ENCODE measurements around the gene SND1.

The SND1 gene

DNA sequence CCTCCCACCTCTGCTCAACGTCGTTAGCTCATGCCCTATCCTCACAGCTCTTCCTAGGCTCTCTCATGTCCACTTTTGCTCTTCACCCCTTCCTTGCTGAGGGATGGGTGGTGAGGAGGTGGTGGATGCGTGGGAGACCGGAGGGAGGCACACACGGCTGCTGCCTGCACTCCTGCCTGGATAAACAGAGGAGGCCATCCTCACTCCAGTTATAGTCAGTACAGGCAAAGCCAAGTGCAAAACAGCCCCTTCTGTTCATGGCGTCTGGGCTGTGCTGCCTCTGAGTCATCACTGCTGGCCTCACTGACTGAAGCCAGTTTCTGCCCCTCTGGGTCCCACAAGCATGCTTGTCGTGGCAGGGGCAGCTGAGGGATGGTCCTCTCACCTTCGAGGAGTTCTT is 411.1 kb downstream of the SND1 start:
- no peak for DNase-seq

DNA sequence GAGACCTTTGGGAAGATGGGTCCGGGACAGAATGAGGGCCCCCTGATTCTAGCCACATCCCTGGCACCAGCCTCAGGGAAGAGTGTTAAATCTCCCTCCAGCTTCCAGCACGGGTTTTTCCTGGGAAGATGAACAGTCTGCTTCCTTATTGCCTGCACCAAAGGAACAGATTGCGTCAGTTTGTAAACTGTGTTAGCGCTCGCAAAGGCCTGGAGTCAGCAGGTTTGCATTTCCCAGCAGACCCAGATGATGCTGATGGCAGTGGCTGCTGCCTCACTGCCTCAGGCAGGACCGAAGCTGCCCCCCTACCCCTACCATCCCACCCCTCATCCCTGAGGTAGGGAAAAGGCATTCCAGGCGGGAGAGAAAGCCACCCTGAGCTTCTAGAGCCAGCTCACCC is 413.9 kb downstream of the SND1 start:
- DNase-seq = no peak

DNA sequence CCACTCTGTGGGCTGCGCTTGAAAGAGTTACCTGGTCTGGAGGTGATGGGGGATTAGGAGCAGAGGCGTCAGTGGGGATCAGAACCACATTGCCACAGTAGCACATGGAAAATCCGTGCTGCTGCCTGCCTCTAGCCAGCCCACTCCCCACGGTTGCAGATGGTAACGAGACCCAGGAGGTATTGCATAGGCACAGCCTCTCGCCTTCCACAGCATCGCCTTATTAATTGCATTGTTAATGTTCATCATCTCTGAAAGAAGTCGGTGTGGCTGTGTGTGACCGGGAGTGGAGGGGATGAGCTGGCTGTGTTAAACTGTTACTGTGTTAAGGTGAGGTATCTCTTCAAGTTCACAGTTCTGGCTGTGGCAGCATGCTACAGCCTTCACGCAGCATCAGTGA is 414.4 kb downstream of the SND1 start:
- DNase-seq = no peak

DNA sequence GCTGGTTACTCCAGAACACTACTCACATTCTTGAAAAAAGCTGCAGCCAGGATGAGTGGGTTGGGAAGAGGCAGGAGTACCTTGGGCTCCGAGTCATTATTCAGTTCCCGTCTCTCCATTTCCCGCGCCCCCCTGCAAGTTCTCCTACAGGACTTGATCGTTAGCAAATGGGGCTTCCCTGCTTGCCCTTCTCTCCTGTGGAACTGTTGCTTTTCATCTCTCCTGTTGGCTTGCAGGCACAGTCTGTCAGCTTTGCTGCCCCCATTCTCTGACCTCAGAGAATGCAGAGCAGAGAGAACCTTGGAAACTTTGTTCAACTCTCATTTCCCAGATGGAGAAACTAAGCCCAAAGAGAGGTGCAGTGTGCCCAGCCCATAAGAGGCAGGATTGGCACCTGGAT is 414.9 kb downstream of the SND1 start:
- DNase-seq = no peak

DNA sequence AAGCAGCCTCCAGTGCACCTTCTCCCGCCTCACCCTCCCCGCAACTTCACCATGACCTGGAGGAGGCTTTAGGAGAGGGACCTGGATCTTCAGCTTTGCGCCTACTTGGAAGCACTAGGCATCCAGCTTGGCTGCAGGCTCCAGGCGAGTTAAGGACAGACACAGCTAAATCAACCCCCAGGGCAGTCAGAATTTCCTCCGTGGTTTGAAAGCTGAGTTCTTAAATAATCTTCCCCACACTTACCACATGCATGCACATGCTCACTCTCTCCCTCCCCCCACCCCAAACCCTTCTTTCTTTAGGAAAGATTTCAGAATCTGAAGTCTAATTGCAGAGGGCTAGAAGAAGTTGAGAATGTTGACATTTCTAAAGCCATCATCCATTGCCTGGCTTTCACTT is 416.0 kb downstream of the SND1 start:
- no peak for DNase-seq

DNA sequence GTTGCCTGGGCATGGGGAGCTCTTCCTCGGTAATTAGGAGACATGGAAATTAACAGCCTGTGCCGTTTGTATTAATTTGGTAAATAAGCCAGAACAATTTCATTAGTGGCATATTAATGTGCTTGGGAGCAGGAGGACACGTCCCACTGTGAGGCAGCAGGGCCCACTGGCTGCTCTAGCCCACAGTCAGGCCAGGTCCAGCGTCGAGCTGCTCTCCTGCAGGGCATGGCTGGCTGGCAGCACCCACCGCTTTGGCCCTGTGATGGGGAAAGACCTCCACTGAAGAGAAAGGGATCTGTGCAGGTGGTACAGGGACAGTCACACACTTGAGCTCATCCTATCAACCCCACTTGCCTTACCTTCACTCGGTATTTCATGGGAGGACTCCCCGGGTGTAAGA is 416.8 kb downstream of the SND1 start:
- no peak for DNase-seq

DNA sequence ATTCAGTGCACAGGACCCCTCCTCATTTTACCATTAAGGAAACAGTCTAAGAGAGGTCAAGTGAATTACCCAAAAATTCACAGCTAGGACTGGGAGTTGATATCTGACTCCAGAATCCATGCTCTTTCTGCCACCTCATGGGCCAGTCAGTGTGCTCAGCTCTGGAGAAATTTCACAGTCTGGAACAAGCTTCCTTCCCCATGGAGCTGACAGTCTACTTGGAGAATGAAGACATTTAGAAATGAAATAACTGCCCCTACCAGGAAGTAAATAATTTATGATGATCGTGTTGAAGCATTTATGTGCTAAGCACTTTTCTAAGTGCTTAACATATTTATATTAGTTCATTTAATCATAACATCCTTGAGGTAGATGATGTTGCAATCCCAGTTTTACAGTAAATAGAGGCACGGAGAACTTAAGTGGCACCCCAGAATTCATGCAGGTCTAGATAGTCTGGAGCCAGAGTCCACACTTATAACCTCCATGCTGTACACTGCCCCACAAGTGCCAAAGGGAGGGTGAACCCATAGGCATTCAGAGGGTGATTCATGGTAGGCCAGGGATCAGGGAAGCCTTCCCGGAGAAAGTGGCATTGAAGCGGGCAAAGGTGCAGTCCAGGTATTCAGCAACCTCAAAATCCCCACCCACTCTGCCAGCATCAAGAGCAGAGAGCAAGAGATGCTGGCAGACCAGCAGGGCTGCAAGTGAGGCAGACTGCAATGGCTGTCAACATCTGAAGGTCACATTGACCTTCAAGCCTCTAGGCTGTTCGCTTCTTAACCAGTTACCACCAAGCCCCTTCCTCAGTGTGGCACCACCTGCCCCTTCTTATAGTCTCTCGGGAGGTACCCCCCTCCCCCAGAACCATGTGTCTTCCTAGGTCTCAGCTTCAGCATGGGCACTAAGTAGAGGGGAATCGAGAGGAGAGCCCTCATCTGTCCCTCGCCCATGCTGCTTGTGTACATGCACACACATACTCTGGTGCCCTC is 417.7 kb downstream of the SND1 start:
- no peak for DNase-seq

DNA sequence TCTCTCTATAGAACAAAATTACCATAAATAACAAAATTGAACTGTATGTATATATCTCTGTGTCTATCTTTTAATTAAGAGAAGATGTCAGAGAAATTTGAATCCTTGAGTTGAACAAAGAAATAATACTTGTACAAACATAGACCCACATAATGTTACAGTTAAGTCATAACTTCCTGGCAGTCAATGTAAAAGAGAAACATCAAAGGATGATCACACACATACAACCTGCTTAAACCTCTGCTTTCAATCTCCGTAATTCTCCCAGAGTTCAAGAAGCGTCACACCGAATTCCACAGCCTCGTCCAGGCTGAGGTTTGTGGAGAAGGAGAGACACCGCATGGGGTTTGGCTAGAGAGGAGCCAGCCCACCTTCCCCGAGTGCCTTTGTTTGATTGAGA is 419.4 kb downstream of the SND1 start:
- no peak for DNase-seq

DNA sequence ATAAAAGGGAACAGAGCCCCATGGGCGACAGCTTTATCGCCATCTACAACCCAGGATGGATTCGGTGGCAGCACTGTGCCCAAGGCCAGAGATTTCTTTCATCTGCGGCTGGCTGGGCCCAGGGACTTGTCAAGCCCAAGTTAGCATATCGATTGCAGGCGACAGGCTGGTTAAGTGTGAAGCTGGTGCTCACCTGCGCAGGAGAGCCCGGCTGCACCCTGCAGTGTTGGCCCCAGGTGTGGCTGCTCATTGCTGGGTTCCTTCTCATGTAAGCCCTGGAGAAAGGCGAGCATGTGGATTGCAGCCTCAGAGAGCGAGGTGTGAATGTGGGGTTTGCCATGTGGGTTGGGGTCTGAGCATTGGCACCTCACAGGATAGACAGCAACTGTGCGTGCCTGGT is 419.8 kb downstream of the SND1 start:
- no peak for DNase-seq

DNA sequence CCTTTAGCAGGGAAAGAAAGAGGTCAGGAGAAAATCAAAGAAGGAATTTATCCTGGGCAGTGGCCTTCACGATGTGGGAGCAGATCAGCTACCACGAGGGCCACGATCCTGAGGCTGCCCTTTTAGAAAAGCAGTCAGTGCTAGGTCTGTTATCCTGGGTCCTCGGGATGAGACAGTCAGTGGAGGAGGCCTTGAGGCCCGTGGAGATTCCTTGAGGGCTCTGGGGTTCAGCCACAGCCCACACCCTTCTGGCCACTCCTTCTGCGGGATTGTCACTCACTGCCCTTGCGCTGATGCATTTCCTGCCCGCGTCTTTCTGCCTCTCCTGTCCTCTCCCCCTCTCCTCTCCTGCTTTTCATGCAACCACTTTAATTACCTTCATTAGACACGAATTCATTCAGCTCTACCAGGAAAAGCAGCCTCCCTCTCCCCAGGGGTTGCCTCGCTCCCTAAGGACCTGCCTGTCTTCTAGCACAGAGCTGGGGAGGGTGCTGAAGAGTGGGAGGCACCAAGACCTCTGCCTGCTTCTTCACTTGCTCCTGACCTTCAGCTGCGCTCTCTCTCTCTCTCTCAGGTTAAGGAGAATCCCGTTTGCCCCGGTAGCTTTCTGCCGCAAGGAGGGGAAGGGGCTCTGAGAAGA is 421.8 kb downstream of the SND1 start:
- DNase-seq = no peak

DNA sequence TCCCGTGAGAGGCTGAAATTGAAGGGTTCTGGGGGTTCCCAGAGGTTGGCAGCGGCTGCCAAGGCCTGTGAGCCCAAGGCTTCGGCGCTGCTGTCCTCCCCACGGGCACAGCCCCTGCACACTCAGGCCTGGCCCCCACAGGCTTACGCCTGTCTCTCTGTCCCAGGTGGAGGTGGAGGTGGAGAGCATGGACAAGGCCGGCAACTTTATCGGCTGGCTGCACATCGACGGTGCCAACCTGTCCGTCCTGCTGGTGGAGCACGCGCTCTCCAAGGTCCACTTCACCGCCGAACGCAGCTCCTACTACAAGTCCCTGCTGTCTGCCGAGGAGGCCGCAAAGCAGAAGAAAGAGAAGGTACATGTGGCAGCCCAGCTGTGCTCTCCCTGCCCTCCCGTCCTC is 422.3 kb downstream of the SND1 start:
- no peak for DNase-seq

DNA sequence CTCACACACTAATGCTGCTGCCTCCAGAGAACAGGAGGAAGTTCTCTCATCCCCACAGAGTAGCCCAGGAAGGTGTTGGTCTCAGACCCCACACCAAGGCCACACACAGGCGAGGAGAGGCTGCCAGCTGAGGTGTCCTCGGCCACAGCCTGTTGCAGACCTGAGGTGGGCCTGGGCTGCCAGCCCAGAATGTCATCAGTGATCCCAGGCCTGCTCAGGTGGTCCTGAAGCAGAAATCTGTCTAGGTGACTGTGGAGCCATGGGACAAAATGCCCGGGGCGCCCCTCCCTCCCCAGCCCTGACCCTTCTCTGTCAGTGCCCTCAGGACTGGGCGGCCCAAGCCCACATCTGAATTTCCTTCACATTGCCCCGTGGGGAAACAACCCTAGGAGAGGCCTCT is 422.7 kb downstream of the SND1 start:
- no peak for DNase-seq

DNA sequence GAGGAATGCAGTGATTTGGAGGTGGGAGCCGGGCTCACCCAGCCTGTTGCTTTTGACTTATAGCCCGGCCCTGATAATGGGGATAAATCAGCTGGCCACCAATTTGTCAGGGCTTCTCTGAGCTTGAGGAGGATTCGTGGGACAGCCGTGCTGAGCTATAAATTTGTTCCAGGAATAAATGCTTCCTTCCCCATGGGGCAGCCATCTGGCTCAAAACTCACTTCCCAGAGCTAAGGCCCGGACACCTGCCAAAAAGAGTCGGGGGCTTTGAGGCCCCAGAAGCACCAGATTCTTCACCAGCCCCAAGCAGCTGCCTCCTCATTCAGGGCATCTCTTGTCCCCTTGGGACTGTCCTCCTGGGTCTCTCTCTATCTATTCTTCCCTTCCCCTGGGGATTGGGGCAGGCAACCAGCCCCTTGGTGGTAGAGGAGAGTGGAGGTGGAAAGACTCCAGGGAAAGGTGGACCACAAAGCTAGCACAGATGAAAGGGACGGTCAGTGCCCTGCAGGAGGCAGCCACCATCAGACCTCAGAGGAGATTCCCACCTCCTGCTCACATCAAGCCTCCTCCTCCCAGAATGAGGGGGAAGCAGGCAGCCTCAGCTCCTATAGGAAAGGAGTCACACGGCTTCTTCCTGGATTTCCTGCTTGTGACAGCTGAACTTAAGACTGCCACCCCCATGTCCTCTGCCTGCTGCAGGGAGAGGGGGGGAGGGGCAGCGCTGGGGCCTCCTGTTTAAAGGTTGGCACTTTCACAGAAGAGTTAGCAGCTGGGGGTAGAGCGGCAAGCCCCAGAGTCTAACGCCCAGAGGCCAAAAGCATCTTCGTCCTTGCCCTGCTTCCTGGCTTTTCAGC is 423.5 kb downstream of the SND1 start:
- DNase-seq = no peak

DNA sequence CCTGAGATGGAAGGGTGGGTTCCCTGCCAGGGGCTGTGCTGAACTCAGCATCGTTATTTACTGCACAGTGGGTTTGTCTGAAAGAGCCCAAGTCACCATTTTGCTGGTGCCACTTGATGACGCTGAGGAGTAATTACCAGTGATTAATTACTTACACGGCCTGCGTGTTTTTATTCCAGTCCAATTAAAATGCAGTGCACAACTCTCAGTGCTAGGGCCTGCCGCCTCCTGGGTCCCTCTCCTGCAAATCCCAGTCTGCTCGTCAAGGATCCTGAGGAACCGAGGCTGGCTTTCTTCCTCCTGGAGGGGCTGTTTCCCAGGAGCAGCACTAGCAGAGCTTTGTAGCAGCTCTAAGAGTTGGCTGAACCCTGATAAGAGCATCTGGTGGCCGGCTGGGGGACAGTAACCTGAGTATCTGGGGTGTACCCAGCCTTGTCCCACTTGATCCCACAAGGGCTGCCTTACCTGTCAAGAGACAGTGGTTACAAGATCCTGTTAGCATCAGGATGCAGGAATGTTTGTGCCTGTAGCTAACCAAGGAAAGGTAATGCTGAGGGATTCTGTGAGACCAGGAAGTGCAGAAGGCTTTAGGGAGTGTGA is 424.3 kb downstream of the SND1 start:
- DNase-seq = no peak

DNA sequence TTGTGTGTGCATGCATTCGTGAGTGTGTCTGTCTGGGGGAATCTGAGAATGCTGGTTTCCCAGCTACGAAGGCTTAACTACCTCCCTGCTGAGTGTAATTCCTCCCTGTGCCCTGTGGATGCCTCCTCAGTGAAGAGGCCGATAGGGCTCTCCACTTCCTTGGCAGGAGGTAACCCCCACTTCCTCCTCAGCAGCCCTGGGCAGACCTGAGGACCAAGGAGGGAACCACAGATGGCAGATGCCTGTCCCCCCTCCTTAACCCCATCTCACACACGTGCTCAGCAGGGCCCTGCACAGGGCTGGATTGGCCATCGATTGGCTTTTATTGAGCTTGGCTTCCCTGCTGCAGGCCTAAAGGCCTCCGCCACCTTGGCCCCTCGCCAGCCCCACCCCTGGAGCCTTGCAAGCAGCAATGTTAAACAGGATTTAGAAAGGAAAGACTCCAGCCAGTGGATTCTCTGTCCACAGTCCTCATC is 424.8 kb downstream of the SND1 start:
- DNase-seq = peak; percentile 78

DNA sequence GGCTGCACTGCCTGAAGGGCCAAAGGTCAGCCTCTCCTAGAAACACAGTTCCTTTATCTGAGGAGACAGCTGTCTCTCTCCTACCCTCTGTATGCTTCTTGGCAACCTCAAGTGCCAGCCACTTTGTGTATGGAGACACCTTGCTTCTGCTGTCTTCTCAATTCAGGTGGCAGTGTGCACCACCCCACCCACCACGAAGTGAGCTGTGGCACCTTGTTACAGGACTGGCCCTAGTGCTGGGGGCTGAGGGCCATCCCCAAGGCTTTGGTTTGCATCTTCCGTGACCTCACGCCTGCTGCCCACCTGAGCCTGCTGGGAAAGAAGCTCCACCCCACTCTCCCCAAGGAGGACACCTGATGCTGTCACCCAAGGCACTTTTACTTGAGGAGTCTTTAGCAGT is 426.3 kb downstream of the SND1 start:
- no peak for DNase-seq

DNA sequence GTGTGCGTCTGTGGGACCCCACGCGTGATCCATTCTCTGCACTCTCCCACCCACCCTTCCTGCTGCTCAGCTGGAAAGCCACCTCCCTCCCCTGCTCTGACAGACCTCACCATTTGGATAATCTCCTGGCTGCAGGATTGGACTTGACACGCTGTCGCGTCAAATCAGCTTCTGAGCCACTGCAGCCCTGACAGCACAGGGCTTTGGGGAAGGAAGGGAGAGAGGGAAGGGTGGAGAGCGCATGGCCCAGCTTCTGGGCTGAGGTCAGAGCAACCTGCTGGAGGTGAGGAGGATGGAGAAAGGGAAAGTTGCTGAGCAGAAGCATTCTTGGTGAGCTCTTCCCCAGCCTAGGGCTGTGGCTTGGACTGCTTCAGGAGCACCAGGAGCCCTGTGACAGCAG is 428.2 kb downstream of the SND1 start:
- DNase-seq = no peak

DNA sequence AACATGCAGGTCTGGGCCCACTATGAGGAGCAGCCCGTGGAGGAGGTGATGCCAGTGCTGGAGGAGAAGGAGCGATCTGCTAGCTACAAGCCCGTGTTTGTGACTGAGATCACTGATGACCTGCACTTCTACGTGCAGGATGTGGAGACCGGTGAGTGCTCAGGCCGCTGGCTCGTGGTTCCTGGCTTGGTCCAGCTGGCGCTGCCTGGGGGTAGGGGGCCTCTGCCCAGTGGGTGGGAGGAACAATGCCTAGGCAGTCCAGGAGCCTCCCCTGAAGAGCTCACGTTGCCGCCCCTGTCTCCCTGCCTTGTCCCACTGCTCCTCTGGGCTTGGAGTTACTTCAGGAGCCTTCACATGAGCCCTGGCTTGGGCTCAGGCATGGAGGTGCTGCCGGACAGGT is 429.4 kb downstream of the SND1 start:
- no peak for DNase-seq

DNA sequence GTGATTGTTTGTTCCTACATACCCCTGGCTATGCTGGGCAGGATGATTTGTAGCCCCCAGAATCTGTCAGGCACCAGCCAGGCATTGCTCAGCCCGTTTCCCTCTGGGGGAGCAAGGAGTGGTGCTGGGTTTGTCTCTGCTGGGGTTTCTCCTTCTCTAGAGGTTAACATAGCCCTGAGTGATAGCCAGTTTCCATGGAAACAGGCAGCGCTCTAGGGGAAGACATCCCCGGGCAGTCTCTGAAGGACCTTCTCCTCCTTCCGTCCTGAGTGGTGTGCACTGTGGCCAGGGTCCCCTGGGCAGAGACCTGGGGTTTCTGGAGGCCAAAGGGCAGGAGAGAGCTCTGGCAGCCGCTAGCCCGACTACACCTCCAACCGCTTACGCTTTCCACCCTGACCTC is 429.8 kb downstream of the SND1 start:
- no peak for DNase-seq

DNA sequence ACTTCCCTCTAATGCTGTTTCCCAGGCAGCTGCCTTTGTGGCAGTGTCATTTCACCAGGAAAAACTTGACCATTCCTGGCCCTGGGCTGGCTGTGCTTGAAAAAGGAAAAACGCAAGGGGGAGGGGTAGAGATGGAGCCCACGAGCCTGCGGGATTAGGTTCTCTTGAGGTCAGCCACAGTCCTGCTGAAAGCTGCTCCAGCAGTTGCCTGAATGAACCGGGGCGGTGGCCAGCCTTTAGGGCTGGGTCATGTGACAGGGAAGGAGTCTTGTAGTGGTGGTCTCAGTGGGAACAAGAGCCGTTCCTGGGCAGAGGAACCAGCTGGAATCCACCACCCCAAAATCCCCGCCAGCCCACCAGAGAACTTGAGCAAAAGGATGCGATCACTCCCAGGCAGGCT is 430.4 kb downstream of the SND1 start:
- no peak for DNase-seq

DNA sequence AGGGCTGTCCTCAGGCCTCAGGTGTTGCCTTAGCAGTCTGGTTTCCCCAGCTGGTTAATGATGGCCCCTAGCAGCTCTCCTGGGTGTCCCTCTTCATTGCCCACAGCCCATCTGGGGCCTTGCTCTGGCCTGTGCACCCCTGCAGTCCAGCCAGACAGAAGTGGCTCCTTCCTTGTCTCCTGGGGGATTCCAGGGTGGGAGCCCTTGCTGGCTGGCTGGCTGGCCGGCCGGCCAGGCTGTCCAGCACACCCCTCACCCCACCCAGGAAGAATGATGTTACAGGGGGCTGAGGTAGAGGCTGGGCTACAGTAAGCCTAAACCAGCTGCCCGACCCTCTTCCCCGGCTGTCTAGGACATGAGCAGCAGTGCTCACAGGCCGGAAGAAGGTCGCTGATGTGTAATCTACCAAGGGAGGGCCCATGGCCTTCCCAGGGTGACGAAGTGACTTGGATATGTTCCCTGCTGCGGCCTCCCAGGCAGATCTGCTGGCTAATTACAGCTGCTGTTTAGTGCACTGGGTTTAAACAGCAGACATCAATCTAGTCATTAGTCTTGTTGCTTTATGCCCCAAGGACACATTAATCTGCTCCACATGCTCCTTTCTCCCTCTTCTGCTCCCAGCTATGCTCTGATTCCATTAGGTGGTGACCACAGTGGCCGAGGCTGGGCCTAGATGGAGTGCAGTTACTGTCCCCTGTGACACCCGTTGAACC is 433.1 kb downstream of the SND1 start:
- no peak for DNase-seq

DNA sequence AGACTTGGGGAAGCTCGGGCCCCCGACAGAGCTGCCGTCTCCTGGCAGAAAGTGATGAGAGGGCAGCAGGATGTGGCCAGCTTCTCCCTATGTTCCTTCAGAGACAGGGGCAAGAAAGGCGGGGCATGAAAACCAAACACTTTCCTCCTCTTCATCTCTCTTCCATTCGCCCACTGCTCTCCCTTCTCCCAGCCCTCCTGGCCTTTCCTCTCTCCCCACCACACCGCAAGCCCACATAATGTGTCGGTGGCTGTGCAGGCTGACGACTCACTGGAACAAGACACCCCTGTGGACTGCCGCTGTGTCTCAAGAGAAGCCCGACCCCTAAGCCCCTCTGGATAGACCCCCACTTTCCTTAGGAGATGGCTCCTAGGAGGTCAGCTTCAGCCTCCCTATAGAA is 438.5 kb downstream of the SND1 start:
- DNase-seq = no peak
